DND-41 (cell line): ENCODE results near the gene DRGX.

ENCODE experiments used
- EZH2 ChIP-seq: IDR thresholded peaks from 3 replicates; pipeline ENCODE4 v1.6.1; 2012; ENCODE audit warnings: borderline replicate concordance, low read depth, mild to moderate bottlenecking, moderate library complexity, low read length, inconsistent platforms; ENCODE audit not compliant: severe bottlenecking
- TF ChIP-seq, protein P1 (sequence below): IDR thresholded peaks from 2 replicates; pipeline ENCODE4 v1.5.1; 2012; ENCODE audit warnings: borderline replicate concordance, low read length, moderate library complexity, mild to moderate bottlenecking; ENCODE audit not compliant: poor library complexity, severe bottlenecking; ENCODE audit errors: extremely low read depth

DNA sequence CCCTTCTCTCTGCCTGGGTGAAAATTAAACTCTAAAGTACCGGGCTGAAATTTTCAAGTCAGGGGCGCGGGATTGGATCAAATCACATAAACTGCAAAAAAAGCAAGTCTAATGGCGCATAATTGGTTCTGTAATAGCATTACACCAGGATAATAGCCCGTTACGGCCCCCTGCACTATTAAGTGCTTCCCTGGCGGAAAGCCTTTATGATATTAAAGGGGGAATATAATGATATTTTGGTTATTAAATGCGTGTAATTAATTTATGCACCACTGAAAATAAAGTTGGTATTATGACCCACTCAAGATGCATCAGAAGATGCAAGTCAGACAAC lies 744 bp upstream of the DRGX start:
- TF ChIP-seq, protein P1, sequence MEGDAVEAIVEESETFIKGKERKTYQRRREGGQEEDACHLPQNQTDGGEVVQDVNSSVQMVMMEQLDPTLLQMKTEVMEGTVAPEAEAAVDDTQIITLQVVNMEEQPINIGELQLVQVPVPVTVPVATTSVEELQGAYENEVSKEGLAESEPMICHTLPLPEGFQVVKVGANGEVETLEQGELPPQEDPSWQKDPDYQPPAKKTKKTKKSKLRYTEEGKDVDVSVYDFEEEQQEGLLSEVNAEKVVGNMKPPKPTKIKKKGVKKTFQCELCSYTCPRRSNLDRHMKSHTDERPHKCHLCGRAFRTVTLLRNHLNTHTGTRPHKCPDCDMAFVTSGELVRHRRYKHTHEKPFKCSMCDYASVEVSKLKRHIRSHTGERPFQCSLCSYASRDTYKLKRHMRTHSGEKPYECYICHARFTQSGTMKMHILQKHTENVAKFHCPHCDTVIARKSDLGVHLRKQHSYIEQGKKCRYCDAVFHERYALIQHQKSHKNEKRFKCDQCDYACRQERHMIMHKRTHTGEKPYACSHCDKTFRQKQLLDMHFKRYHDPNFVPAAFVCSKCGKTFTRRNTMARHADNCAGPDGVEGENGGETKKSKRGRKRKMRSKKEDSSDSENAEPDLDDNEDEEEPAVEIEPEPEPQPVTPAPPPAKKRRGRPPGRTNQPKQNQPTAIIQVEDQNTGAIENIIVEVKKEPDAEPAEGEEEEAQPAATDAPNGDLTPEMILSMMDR, result no peak
- no peak for TF ChIP-seq EZH2
